ENCODE results near the gene ARRB1.

Gene ARRB1

GRCh38 chr11:75249704-75250103, 101.8 kb downstream of the ARRB1 start:
- no peak for DNase-seq (ENCODE audit: low read depth)

DNA sequence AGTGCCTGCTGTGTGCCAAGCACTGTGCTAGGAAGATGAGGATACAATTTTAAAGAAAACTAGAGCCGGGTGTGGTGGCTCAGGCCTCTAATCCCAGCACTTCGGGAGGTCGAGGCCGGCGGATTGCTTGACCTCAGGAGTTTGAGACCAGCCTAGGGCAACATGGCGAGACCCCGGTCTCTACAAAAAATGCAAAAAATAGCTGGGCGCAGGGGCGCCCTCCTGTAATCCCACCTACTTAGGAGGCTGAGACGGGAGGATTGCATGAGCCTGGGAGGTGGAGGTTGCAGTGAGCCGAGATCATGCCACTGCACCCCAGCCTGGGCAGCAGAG, 102.6 kb downstream of the ARRB1 start:
- DNase-seq (ENCODE audit: low read depth), result no peak

- DNase-seq (ENCODE audit: low read depth), result no peak
Observed at GRCh38 chr11:75246671-75247350, 104.7 kb downstream of the ARRB1 start.

DNA sequence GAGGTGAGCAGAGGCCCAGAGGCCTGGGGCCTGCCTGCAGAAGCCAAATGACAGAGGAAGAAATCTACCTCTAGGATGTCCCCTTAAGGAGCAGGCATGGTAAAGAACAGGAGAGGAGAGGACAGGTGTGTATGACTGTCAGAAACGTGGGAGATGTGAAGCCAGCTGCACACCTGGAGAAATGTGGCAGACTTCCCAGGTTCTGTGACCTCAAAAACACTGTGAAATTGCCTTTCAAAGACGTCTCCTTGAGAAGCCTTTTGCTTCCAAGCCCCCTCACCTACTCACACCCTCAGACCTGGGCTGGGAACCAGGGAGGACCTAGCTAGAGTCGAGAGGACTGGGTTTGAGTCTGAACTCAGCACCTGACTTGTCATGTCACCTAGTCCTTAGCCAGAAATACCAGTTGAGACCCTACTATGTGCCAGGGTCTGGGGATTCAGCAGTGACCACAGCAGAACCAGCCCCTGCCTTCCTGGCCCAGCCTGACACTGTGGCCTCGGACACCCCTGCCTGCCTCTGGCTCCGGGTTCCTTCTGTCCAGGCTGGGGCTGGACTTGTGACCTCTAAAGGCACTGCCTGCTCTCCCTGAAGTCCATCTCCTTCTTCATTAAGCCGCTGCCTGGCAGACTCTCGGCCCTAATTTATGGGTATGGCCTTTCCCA, 105.3 kb downstream of the ARRB1 start:
- DNase-seq (ENCODE audit: low read depth), result no peak

DNA sequence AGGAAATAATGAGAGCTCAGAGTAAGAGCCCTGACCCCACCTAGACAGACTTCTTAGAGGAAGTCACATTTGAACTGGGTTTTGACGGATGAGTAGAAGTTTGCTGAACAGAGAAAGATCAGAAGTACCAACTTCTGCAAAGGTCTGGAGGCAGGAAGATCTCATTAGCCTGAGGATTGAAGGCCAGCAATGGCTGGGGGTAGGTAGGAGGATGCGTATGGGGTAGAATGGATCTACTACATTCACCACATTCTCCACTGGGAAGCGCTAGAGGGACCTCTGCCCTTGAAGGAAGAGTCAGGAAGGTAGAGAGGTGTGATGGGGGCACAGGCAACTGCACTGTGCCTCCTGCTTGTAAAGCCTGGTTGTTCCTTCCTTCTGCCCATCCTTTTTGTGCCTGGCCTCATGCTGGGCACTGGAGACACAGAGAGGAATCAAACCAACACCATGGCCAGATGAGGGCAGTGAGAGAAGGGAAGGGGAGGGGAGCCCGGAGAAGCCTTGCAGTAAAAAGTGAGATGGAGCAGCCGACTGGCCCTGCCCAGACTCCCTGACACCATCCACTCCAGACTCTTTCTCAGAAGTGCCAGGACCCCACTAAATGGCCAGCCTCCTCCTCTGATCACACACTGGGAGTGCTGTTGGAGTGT, 106.0 kb downstream of the ARRB1 start:
- no peak for DNase-seq (ENCODE audit: low read depth)

- no peak for DNase-seq (ENCODE audit: low read depth)
Observed at GRCh38 chr11:75244052-75244814, 107.2 kb downstream of the ARRB1 start.

DNA sequence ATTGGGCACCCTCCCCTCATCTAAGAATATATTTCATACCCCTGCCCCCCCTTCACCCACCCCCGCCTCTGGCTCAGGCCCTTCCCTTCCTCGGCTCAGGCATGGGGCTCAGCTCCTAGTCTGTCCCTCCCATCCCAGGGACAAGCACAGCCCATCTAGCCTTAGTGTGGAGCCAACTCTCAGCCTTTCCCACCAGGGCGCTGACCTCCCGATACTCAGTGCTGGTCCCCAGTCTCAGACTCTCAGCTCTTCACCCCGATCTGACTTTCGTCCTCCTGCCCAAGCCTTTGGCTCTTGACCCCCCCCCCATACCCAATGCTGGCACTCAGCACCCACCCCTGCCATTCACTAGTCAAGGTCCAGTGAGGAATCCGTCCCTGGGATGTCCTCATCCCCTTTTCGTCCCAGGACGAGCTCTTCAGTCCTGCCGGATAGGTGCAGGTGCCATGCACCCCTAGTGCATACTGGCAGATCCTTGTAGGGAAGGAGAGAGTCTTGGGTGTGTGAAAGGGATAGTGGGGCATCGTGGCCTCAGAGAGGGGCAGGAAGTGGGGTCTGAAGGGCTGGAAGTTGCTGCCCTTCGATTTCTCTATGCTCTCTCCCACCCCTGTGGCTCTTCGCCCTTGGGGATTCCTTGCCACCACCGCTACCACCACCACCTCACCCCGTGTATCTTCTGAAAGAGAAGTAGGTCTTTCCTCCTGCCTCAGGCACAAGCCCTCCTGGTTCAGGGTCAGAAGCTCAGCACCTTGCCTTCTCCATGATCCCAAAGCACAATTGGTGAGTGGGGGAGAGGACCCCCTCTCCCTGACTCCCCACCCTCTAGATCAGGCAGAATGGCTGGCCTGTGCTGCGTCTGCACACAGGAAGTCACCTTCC, 108.5 kb downstream of the ARRB1 start:
- DNase-seq (ENCODE audit: low read depth), result no peak

GRCh38 chr11:75241906-75242644, 109.4 kb downstream of the ARRB1 start:
- no peak for DNase-seq (ENCODE audit: low read depth)

- DNase-seq (ENCODE audit: low read depth), result peak; percentile 66
Observed at GRCh38 chr11:75241036-75241905, 110.2 kb downstream of the ARRB1 start.

DNA sequence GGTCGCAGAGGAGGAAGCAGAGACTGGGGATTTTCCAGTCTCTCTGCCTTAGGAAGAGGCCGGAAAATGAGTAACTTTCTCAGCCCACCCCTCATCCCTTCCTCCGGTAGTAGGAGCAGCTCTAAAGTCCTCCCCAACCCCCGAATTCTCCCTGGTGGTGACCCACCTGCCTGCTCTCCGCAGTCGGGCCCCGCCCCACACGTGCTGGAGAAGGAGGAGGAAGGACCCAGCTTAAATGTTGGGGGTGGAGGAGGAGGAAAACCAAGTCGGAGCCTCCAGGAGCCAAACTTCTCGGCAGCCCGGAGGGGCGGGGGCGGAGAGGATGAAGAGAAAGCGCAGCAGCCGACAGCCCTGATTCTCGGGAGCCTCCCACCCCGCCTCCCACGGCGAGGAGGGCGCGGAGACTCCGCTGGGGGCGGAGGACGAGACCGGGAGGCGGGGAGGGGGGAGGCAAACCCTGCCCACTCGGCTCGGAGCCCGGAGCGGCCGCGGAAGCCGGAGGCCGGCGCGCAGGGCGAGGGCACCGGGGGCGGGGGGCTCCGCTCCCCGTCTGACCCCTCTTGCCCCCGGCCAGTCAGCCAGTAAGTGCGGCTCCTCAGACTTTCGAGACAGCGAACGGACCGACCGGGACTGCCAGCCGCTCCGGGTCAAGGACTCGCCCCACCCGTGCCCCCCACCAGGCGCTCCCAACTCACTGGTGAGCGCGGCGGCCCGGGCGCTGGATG, 111.0 kb downstream of the ARRB1 start, which contains the start of gene TPBGL:
Gene TPBGL, plus strand, starts transcription at position 464 of the 725 bp plus-strand sequence. CDS start 276 bp downstream, outside the sequence.
- no peak for DNase-seq (ENCODE audit: low read depth)

- no peak for DNase-seq (ENCODE audit: low read depth)
Observed at GRCh38 chr11:75239531-75240290, 111.8 kb downstream of the ARRB1 start.

DNA sequence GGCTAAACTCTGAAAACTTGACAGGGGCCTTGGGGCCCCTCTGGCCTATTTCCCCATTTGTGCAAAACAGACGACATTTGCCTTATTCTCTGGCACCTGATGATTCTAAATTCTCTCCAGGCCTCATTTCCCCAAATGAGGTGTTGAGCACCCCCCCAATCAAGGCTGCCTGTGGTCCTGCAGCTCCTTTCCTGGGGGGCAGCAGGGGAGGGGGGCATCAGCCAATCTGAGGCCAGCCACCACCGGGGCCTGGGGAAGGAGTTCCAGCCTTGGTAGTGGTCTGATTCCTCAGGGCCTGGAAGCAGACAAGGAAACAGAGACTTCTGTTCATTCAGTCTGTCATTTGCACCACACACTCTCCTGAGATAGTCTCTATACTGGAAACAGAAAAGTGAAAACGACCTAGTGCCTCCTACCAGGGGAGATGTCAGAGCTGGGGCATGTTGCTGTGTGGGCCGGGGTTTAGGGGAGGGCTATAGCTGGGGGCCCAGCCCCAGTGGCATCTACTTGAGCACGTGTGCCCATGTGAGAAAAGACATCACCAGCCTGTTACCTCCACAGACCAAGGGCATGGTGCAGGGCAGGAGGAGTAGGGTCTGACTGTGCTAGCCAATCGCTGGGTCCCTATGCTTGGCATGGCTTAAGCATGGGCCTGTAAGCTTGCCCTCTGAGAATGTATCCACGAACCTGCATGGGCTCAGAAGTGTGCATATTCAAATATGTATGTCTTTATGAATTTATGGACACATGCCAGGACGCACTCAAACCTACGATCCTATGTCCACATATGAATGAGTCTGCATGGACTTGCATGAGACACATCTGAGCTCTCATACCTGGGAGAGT, 112.6 kb downstream of the ARRB1 start:
- no peak for DNase-seq (ENCODE audit: low read depth)

GRCh38 chr11:75237050-75237449, 114.4 kb downstream of the ARRB1 start:
- DNase-seq (ENCODE audit: low read depth), result no peak

DNA sequence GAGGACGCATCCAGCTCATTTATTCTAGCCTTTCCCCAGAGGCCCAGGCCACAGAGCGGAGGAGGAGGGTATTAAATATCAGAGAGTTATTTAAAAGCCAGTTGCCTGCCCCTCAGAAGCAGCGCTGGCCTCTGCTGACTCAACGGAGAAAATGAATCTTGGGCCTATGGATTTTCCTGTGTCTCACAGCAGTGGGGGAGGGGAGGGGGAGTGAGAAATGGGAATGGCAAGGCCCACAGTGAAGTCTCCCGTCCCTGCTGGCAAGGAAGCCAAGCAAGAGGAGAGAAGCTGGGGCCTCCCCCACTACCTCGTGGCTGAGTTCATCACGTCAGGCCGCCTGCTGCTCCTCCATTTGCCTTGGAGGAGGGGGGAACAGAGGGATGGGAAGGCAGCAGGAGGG, 115.4 kb downstream of the ARRB1 start:
- no peak for DNase-seq (ENCODE audit: low read depth)

GRCh38 chr11:75233754-75234172, 117.7 kb downstream of the ARRB1 start:
- DNase-seq (ENCODE audit: low read depth), result no peak

- no peak for DNase-seq (ENCODE audit: low read depth)
Observed at GRCh38 chr11:75230621-75231020, 120.8 kb downstream of the ARRB1 start.

GRCh38 chr11:75229466-75229865, 122.0 kb downstream of the ARRB1 start:
- no peak for DNase-seq (ENCODE audit: low read depth)
